ENCODE data around the gene CPSF6.
"Not testable (repeated sequence)": the region's sequence is repeated elsewhere in the genome, so short reads cannot be mapped to it uniquely, and the experiment has no call there.

The CPSF6 gene

DNA sequence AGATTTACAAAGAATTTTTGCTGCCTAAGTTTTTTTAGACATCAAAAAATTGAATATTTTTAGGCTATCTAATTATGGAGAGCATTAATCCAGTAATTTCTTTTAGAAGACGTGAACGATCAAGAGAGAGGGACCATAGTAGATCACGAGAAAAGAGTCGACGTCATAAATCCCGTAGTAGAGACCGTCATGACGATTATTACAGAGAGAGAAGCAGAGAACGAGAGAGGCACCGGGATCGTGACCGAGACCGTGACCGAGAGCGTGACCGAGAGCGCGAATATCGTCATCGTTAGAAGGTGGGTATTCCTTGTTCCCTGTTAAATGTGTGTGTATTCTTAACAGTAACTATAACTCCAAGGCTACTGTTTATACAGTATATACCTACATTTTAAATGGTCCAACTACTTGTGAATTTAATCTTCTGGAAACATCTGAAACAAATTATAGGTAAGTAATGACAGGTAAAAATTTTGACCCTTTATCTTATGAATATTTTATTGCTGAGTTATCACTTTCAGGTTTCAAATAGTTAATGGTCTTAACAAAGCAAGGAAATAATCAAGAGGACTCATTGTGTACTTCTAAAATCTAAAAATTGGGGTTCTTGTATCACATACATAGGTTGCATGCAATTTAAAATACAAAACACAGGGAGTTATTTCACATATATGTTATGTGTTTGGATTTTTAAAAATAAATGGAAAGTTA lies 23.1 kb downstream of the CPSF6 start:
- no peak for DNase-seq

DNA sequence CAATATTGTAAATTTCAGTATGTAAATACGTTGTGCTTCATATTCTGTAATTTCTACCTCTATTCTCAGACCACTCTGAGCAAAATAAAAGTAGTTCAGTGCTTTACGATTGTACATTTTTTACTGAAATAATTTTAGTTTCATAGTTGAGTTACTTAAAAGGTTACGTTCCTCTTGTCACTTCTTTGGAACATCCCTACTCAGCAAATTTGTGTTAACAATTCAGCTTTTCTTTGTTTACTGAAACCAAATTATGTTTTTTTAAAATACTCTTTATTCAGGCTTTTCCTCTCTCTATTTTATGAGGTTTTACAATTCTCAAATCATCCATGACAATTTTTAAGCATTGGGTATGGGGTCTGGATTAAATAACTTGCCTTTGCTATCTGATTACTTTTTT lies 25.8 kb downstream of the CPSF6 start:
- no peak for DNase-seq

DNA sequence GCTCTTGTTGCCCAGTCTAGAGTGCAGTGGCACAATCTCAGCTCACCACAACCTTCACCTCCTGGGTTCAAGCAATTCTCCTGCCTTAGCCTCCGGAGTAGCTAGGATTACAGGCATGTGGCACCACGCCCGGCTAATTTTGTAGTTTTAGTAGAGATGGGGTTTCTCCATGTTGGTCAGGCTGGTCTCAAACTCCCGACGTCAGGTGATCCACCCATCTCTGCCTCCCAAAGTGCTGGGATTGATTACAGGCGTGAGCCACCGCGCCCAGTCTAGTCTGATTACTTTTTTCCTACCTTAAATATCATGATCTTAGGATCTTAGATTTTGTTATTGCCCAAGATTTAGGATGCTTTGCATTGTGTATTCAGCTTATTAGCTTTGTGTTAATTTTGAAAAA lies 26.3 kb downstream of the CPSF6 start:
- not testable (repeated sequence) for DNase-seq

DNA sequence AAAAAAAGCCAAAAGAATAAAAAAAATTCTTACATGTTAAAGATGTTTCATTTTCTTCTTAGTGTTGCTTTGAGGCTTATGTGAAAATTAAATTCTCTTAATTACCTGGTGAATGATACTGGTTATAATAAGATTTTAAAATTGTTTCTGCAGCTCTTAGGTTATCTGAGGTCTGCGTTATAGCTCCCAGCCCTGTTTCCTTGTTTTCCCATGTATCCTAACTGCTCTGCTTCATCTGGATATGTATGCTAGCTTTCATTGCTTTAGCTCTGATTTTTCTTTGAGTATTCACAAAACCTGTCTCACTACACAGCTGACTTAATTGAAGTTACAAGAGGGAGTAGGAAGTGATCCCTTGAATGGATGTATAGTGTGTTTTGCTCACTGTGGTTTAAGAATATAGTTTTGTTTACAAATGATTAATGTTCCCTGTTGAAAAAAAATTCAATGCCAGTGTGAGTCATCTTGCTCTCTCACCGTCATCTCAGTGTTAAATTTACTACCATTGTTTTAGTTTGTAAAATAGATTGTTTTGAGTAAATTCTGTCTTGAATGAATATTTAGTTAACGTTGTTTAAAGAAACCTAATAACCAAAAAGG lies 26.8 kb downstream of the CPSF6 start:
- DNase-seq, result peak; percentile 16

DNA sequence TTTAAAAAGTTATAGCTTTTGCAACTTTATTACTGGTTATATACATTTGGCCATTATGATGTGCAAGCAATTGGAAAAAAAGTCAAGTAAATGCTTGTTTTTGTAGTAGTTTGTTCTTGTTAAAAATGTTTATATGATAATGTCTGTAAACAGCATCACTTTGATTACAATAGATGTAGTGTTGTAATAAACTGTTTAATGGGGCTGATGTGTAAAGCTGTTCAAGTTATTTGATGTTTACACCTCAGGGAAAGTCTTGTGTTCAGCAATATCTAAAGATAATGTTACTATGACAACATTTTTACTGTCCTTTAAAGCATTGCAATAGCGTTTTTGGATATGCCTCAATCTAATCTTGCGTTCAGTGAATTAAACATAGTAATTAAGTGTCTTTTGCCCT lies 30.4 kb downstream of the CPSF6 start:
- no peak for DNase-seq

DNA sequence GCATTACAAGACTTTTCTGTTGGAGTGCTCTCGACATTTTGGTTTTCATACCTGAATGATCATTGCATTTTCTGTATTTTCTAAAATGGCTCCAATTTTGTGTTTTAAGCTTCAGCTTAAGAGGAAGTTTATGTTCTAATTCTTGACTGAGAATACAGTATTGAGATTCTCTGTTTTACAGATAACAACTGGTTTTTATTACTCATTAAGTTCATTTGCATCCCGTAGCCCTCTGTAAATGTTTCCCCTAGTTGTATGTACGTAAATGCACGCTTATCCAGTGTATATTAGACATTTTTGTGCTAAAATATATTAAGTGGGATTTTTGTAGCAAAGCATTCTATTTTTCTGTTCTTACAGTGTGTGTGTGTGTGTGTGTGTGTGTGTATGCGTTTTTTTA lies 33.1 kb downstream of the CPSF6 start:
- no peak for DNase-seq

DNA sequence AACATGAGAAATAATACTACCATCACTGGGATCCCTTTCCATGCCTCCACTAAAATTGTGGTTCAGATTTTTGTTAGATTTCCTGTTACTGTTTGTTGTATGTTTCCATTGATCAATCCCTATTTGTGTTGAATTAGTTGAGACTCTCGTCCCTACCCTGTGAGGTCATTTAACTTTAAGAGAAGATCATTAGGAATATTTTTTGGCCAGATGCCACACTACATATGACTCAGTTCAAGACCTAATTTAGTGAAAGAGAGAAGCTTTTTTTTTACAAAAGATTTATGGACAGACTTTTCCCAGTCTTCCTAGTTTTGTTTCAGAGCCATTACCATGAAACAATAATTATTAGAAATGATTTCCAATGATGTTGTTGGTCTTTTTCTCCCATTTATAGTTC lies 35.5 kb downstream of the CPSF6 start:
- no peak for DNase-seq

DNA sequence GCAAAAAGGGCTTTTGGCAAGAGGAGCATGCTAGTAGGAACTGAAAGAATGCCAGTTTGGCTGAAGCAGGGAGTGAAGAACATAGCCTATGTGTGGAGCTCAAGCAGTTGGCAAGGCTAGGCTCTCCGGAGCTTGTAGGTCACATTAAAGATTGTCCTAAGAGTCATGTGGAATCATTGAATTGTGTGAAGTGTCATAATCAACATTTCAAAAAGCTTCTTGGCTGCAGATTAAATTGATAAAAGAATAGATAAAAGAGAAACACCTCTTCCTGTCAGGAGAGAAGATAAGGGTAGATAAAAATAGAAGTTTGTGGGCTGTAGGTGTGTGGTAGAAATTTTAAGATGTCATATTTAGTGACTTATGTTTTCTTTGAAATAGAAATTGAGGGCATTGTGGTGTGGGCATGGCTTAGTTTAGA lies 36.1 kb downstream of the CPSF6 start:
- no peak for DNase-seq

DNA sequence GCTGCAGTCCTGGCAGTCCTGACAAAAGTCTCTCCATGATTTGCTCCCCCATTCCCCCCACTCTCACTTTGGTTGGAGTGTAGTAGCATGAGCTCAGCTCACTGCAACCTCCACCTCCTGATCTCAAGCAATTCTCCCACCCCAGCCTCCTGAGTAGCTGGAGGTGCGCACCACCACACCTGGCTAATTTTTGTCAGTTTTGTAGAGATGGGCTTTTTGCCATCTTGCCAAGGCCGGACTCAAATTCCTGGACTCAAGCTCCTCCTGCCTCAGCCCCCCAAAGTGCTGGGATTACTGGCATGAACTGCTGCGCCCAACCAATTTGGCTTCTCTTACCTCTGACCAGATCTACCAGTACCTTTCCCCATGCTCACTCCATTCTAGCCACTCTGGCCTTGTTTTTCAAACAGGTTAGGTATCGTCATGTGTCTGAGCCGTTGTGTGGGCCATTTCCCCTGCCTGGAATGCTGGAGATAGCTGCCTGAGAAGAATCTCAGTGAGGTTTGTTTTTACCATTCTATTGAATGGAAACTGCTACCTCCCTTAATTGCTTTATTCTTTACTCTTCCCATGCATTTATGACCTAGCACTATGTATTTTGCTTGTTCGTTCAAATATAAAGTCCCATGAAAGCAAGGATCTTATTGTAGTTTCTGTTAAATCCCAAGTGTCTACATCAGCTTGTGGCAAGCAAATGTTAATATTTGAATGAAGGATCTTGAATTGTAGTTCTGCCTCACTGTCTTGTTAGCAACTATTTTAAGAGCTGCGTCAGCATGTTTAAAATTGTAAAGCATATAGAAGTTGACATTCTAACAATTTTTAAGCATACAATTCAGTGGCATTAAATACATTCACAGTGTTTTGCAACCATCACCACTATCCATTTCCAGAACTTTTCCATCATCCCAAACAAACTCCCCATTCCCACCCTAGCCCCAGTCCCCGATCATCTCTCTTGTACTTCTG lies 39.7 kb downstream of the CPSF6 start:
- no peak for DNase-seq

DNA sequence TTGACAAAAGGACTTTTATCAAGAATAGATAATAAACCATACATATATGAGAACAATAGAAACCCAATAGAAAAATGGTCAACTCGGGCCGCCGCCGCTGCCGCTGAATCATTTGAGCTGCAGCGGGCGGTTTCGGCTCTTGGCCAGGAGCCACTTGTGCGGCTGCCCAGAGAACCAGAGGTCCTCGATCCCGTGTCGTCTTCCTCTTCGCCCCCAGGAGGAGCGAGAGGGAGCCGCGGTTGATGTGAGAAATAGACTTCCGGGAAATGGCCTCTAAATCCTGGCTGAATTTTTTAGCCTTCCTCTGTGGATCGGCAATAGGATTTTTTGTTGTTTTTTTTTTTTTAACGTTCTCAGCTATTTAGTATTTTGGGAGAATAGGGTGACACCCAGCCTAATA lies 44.8 kb downstream of the CPSF6 start:
- peak; percentile 82 for DNase-seq

DNA sequence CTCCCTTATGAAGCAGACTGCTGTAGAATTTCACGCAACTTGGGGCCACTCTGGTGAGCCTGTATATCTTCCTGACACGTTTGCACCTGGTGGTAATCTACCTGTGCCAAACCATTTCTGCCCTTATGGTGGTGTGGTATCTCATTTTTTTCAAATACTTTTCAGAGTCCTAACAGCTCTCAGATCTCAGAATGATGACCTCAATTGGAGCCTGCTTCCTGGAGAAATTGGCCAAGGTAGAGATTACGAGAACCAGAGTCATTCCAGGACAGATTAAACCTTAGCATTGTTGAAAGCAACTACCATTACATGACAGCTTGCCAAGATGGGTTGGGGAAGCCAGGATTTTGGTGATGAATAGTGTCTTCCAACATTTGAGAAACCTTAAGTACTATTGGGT lies 48.2 kb downstream of the CPSF6 start:
- DNase-seq, result no peak

DNA sequence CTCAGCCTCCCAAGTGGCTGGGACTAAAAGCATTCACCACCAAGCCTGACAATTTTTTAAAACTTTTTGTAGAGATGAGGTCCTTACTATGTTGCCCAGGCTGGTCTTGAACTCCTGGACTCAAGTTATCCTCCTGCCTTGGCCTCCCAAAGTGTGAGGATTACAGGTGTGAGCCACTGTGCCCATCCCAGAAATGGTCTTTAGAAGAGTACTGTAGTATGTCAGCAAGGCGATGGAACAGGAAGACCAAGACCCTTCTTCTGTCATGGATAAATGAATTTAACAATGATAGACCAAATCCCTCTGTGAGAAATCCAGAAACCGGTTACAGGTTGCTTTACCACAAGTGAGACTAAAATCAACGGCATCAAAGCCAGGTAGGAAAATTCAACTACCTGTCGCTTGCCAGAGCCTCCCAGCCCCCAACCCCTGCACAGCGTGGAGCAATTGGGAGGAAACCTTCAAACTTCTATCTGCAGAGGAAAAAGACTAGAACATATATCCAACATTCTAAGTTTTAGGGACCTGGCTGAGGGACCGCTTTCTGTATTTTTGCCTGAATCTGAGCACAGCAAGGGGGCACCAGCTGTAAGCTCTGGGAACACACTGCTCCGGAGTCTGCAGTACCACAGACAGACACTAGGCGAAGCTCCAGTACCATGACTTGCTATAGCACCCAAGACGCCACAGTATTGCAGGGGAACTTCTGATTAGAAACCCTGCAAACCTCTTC lies 51.3 kb downstream of the CPSF6 start:
- DNase-seq, result peak; percentile 91

DNA sequence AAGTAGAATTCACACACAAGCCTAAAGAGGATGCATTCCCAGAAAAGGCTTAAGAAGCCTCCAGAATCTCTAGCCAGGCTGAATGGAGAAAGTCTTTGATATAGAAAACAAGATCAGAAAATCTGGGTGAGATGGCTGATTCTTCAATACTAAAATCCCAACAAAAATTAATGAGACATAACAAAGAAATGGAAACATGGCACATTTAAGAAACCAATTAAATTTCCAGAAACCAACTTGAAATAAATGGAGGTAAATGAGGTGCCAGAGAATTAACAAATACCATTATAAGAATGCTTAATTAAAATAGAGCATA lies 51.9 kb downstream of the CPSF6 start:
- no peak for DNase-seq

DNA sequence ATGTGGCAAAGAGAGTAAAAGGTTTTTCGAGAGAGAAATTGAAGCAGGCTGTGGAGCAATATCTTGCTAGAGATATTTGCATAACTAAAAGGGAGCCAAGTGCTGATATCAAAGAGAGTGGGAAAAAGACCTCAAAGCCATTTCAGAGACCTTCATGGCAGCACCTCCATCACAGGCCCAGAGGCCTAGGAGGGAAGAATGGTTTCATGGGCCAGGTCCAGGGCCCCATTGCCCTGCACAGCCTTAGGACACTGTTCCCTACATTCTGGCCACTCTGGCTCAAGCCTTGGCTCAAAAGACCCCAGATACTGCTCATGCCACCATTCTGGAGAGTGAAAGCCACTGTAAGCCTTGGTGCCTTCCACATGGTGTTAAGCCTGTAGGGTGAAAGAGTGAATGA lies 58.8 kb downstream of the CPSF6 start:
- DNase-seq, result no peak

DNA sequence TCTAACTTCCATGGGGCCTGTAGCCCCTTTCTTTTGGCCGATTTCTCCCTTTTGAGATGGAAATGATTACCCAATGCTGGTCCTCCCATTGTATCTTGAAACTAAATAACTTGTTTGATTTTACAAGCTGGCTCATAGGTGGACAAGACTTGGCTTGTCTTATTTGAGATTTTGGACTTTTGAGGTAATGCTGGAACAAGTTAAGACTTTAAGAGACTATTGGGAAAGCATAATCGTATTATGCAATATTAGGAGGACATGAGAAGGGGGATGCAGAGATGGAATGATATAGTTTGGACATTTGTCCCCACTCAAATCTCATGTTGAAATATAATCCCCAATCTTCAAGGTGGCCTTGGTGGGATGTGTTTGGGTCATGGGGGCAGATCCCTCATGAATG lies 59.6 kb downstream of the CPSF6 start:
- no peak for DNase-seq

DNA sequence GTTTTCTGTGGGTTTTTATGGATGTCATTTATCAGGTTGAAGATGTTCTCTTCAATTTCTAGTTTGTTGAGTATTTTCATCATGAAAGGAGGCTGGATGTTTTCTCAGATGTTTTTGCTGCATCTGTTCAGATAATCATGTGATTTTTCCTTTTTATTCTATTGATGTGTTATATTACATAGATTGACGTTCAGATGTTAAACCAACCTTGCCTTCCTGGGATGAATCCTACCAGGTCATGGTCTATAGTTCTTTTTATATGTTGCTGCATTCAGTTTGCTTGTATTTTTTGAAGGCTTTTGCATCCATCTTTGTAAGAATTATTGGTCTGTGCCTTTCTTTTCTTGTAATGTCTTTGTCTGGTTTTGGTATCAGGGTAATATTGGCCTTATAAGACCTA lies 64.9 kb downstream of the CPSF6 start:
- DNase-seq, result no peak

DNA sequence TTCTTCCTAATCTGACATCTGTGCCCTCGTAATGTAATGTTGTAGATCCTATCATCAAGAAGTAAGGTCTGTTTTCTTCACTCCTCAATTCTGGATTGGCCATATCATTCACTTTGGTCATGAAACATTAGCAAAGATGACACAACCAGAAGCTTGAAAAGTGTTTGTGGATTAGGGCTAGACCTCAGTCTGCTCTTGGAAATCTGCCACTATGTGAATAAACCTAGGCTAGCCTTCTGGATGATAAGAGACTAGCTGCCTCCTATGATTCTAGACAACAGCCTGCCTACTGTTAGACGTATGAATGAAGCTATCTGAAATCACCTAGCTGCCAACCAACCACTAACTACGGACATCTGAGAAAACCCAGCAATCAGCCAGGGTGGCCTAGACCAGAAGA lies 70.1 kb downstream of the CPSF6 start:
- DNase-seq, result no peak

DNA sequence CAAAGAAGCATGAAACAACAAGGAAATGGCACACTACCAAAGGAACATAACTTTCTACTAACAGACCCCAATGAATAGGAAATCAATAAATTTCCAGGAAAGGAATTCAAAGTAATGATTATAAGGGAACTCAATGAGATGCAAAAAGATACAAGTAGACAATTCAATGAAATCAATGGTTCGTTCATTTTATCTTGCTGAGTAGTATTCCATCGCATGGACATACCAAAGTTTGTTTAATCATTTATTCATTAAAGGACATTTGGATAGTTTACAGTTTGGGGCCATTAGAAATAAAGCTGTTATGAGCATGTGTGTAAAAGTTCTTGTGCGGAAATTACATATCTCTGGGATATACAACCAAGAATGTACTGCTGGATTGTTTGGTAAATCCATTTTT lies 73.8 kb downstream of the CPSF6 start:
- no peak for DNase-seq

DNA sequence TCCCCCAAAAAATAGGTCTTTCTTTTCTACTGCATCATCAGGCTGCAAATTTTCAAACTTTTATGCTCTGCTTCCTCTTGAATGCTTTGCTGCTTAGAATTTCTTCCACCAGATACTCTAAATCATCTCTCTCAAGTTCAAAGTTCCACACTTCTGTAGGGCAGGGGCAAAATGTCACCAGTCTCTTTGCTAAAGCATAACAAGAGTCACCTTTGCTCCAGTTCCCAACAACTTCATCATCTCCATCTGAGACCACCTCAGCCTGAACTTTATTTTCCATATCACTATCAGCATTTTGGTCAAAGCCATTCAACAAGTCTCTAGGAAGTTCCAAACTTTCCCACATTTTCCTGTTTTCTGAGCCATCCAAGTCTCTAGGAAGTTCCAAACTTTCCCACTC lies 77.4 kb downstream of the CPSF6 start:
- not testable (repeated sequence) for DNase-seq

DNA sequence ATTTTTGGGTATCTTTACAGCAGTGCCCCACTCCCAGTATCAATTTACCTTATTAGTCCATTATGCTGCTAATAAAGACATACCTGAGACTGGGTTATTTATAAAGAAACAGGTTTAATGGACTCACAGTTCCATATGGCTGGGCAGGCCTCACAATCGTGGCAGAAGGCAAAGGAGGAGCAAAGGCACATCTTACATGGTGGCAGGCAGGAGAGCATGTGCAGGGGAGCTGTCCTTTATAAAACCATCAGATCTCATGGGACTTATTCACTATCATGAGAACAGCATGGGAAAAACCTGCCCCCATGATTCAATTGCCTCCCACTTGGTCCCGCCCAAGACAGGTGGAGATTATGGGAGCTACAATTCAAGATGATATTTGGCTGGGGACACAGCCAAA lies 77.9 kb downstream of the CPSF6 start:
- not testable (repeated sequence) for DNase-seq

DNA sequence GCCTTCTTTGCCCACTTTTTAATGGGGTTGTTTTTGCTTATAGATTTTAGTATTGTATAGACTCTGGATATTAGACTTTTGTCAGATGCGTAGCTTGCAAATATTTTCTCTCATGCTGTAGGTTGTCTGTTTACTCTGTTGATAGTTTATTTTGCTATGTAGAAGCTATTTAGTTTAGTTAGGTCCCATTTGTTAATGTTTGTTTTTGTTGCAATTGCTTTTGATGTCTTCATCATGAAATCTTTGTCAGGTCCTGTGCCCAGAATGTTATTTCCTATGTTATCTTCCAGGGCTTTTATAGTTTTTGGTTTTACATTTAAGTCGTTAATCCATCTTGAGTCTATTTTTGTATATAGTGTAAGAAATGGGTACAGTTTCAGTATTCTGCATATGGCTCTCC lies 78.9 kb downstream of the CPSF6 start:
- no peak for DNase-seq

DNA sequence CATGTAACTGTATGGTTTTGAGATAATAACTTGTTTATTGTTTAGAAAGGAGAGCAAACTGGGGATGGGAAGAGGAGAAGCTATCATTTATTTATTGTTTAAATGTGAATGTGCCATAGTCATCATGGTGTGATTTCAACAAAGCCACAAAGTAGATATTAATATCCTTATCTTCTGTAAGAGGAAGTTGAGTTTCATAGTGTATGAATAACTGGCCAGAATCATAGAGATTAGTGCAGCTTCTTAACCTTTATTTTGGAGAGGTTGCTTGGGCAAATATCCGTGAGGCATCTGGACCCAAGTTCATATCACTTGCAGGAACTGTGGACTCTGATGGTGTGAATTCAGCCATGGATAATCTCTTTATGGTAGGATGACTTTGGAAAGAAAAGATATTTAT lies 82.0 kb downstream of the CPSF6 start:
- DNase-seq, result peak; percentile 49
